HepG2 (cell line): ENCODE results near the gene ERV3-1. TPM values are rescaled to one million over a fixed set of nuclear protein-coding genes. Genes with fewer than 3 reads are reported as not detected.

Experiments
- IRF9 ChIP-seq: sonication (generic); formaldehyde crosslinking; IDR thresholded peaks from 2 replicates; pipeline ENCODE4 v1.8.0; 2022; ENCODE audit warnings: missing genetic modification reagents, mild to moderate bottlenecking, borderline replicate concordance
- NFATC3 ChIP-seq: sonication (generic); formaldehyde crosslinking; IDR thresholded peaks from 2 replicates; pipeline ENCODE4 v1.5.1; 2020; ENCODE audit warnings: mild to moderate bottlenecking, missing genetic modification reagents
- RAD21 ChIP-seq: fragments of 450-650 bp; formaldehyde crosslinking; IDR thresholded peaks from 2 replicates; pipeline ENCODE4 v1.5.0; 2020; ENCODE audit warnings: mild to moderate bottlenecking
- RBFOX2 ChIP-seq: fragments of 200-400 bp; formaldehyde crosslinking; IDR thresholded peaks from 2 replicates; pipeline ENCODE4 v1.6.1; 2017; ENCODE audit warnings: low read depth, mild to moderate bottlenecking, low read length
- RFX5 ChIP-seq: IDR thresholded peaks from 2 replicates; pipeline ENCODE4 v1.6.1; 2011; ENCODE audit warnings: low read depth, low read length, improper control_type of control experiment
- SIX1 ChIP-seq: sonication (generic); formaldehyde crosslinking; IDR thresholded peaks from 2 replicates; pipeline ENCODE4 v1.4.0; 2020; ENCODE audit warnings: missing genetic modification reagents, borderline replicate concordance
- SP4 ChIP-seq: sonication (generic); formaldehyde crosslinking; IDR thresholded peaks from 2 replicates; pipeline ENCODE4 v1.8.1; 2023; ENCODE audit warnings: mild to moderate bottlenecking, missing genetic modification reagents
- ZBTB25 ChIP-seq: IDR thresholded peaks from 2 replicates; pipeline ENCODE4 v1.6.1; 2018; ENCODE audit warnings: missing genetic modification reagents
- ZFAT ChIP-seq: sonication (generic); formaldehyde crosslinking; conservative IDR thresholded peaks from 2 replicates; pipeline ENCODE4 v1.8.1; 2023; ENCODE audit warnings: missing genetic modification reagents, inconsistent platforms
- ZFP36L1 ChIP-seq: sonication (generic); formaldehyde crosslinking; IDR thresholded peaks from 2 replicates; pipeline ENCODE4 v1.8.0; 2022; ENCODE audit warnings: mild to moderate bottlenecking, missing genetic modification reagents, moderate library complexity
- ZFY ChIP-seq: sonication (generic); formaldehyde crosslinking; IDR thresholded peaks from 2 replicates; pipeline ENCODE4 v1.4.0; 2020; ENCODE audit warnings: missing genetic modification reagents
- ZMYM2 ChIP-seq: sonication (generic); formaldehyde crosslinking; IDR thresholded peaks from 2 replicates; pipeline ENCODE4 v1.8.0; 2022; ENCODE audit warnings: mild to moderate bottlenecking, missing genetic modification reagents
- ZMYM3 ChIP-seq: sonication (generic); formaldehyde crosslinking; IDR thresholded peaks from 2 replicates; pipeline ENCODE4 v1.5.1; 2020; ENCODE audit warnings: mild to moderate bottlenecking, missing genetic modification reagents
- ZNF550 ChIP-seq: sonication (generic); formaldehyde crosslinking; IDR thresholded peaks from 2 replicates; pipeline ENCODE4 v1.4.0; 2020; ENCODE audit warnings: mild to moderate bottlenecking, missing genetic modification reagents, borderline replicate concordance
- ZNF598 ChIP-seq: sonication (generic); formaldehyde crosslinking; IDR thresholded peaks from 2 replicates; pipeline ENCODE4 v1.5.1; 2020; ENCODE audit warnings: mild to moderate bottlenecking, missing genetic modification reagents, borderline replicate concordance
- ZNF75D ChIP-seq: sonication (generic); formaldehyde crosslinking; IDR thresholded peaks from 2 replicates; pipeline ENCODE4 v1.8.1; 2023; ENCODE audit warnings: missing genetic modification reagents, mild to moderate bottlenecking, borderline replicate concordance
- ZNF770 ChIP-seq: sonication (generic); formaldehyde crosslinking; IDR thresholded peaks from 2 replicates; pipeline ENCODE4 v1.5.0; 2020; ENCODE audit warnings: mild to moderate bottlenecking, missing genetic modification reagents
- ZSCAN31 ChIP-seq: sonication (generic); formaldehyde crosslinking; IDR thresholded peaks from 2 replicates; pipeline ENCODE4 v1.5.0; 2020; ENCODE audit warnings: low read depth, mild to moderate bottlenecking, missing genetic modification reagents
- polyA plus RNA-seq, 8 experiments: library from polyadenylated mRNA; depleted of rRNA in 3 of 8; stranded (reverse) in 7 of 8; unstranded in 1 of 8; fragments of >200 nt; fragmentation: Illumina TruSeq in 4 of 8; extraction: Trizol in 4 of 8; gene quantifications; 2 replicates each; pipeline versions ENCODE4 v1.2.1 to v1.2.3, GENCODE V29; 2011 to 2016; ENCODE audit warnings: low read depth in 4 of 8, missing spikeins in 1 of 8, mixed read lengths in 1 of 8; ENCODE audit not compliant: insufficient read depth in 1 of 8
- total RNA-seq, 5 experiments: library from RNA; depleted of rRNA; stranded (reverse); fragments of >200 nt; fragmentation: Illumina TruSeq; extraction: Trizol; gene quantifications; 2 replicates each; pipeline ENCODE4 v1.2.3, GENCODE V29; 2016; ENCODE audit warnings: low read depth in 1 of 5
- TF ChIP-seq, protein P1 (sequence below): sonication (generic); formaldehyde crosslinking; conservative IDR thresholded peaks from 2 replicates; pipeline ENCODE4 v1.8.0; 2022; ENCODE audit warnings: missing genetic modification reagents
- TF ChIP-seq, protein P2 (sequence below): sonication (generic); formaldehyde crosslinking; IDR thresholded peaks from 2 replicates; pipeline ENCODE4 v1.8.1; 2023; ENCODE audit warnings: missing genetic modification reagents, inconsistent platforms, borderline replicate concordance
- TF ChIP-seq, protein P3 (sequence below): sonication (generic); formaldehyde crosslinking; IDR thresholded peaks from 2 replicates; pipeline ENCODE4 v1.8.0; 2022; ENCODE audit warnings: mild to moderate bottlenecking, missing genetic modification reagents, moderate library complexity

The ERV3-1 gene
- total and polyA plus RNA-seq, 2 of the 13 experiments (the other 11 are each of a cell fraction or from before 2014, with no cell fraction given): 20.4 to 86.3 TPM

- TF ChIP-seq, protein P1, sequence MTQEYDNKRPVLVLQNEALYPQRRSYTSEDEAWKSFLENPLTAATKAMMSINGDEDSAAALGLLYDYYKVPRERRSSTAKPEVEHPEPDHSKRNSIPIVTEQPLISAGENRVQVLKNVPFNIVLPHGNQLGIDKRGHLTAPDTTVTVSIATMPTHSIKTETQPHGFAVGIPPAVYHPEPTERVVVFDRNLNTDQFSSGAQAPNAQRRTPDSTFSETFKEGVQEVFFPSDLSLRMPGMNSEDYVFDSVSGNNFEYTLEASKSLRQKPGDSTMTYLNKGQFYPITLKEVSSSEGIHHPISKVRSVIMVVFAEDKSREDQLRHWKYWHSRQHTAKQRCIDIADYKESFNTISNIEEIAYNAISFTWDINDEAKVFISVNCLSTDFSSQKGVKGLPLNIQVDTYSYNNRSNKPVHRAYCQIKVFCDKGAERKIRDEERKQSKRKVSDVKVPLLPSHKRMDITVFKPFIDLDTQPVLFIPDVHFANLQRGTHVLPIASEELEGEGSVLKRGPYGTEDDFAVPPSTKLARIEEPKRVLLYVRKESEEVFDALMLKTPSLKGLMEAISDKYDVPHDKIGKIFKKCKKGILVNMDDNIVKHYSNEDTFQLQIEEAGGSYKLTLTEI: no peak
- no peak; the same call in 1 of the 2 replicates for TF ChIP-seq ZNF770 (CRISPR knock-in tag)
- TF ChIP-seq ZBTB25 (CRISPR knock-in tag): peak; percentile 83; the same call in 1 of the 2 replicates
- peak; percentile 95 for TF ChIP-seq SIX1 (CRISPR knock-in tag)
- TF ChIP-seq RFX5: no peak
- peak; percentile 43; the same call in 1 of the 2 replicates for TF ChIP-seq ZFP36L1 (CRISPR knock-in tag)
- TF ChIP-seq NFATC3 (CRISPR knock-in tag): no peak
- no peak for TF ChIP-seq IRF9
- no peak for TF ChIP-seq ZNF598 (CRISPR knock-in tag)
- TF ChIP-seq ZFAT (CRISPR knock-in tag): no peak
- no peak for TF ChIP-seq ZNF550 (CRISPR knock-in tag)
- no peak for TF ChIP-seq ZSCAN31 (CRISPR knock-in tag)
- peak; percentile 80 for TF ChIP-seq ZMYM2
- TF ChIP-seq, protein P2, sequence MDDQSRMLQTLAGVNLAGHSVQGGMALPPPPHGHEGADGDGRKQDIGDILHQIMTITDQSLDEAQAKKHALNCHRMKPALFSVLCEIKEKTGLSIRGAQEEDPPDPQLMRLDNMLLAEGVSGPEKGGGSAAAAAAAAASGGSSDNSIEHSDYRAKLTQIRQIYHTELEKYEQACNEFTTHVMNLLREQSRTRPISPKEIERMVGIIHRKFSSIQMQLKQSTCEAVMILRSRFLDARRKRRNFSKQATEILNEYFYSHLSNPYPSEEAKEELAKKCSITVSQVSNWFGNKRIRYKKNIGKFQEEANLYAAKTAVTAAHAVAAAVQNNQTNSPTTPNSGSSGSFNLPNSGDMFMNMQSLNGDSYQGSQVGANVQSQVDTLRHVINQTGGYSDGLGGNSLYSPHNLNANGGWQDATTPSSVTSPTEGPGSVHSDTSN (CRISPR knock-in tag): no peak
- TF ChIP-seq, protein P3, sequence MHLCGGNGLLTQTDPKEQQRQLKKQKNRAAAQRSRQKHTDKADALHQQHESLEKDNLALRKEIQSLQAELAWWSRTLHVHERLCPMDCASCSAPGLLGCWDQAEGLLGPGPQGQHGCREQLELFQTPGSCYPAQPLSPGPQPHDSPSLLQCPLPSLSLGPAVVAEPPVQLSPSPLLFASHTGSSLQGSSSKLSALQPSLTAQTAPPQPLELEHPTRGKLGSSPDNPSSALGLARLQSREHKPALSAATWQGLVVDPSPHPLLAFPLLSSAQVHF (CRISPR knock-in tag): no peak
- TF ChIP-seq ZFY (CRISPR knock-in tag): no peak
- peak; percentile 49; the same call in 1 of the 2 replicates for TF ChIP-seq ZMYM3
- 0 out of 2 replicates have a peak, but pooled peaks have one; percentile 34 for TF ChIP-seq RBFOX2
- TF ChIP-seq ZNF75D (CRISPR knock-in tag): no peak
- TF ChIP-seq SP4: peak; percentile 49; the same call in 1 of the 2 replicates
- TF ChIP-seq RAD21 (CRISPR knock-in tag): no peak; the same call in 1 of the 2 replicates
These were observed 7.1 kb downstream of the ERV3-1 start (continued) for GRCh38 chr7:64999165-65000004.
